HUES6 (cell line): ENCODE results near the gene RAMACL.

Experiments used
- H3K27ac ChIP-seq: 2 replicates; pipeline ENCODE4 v1.7.0; 2013; ENCODE audit warnings: low read depth, mild to moderate bottlenecking, low read length, inconsistent platforms
- H3K27me3 ChIP-seq: 2 replicates; pipeline ENCODE4 v1.6.1; 2013; ENCODE audit warnings: low read length; ENCODE audit not compliant: control insufficient read depth, insufficient read depth
- H3K36me3 ChIP-seq: 2 replicates; pipeline ENCODE4 v1.6.1; 2013; ENCODE audit warnings: low read length; ENCODE audit not compliant: control insufficient read depth, insufficient read depth
- H3K4me1 ChIP-seq: 2 replicates; pipeline ENCODE4 v1.6.1; 2013; ENCODE audit warnings: low read length; ENCODE audit not compliant: control insufficient read depth, insufficient read depth
- H3K4me3 ChIP-seq: 2 replicates; pipeline ENCODE4 v1.5.1; 2013; ENCODE audit warnings: low read depth, low read length
- H3K9ac ChIP-seq: one replicate; pipeline ENCODE4 v1.6.1; 2013; ENCODE audit warnings: mild to moderate bottlenecking, low read length
- H3K9me3 ChIP-seq: 2 replicates; pipeline ENCODE4 v1.6.1; 2013; ENCODE audit warnings: low read depth, low read length; ENCODE audit not compliant: control insufficient read depth, insufficient read depth

Gene RAMACL

DNA sequence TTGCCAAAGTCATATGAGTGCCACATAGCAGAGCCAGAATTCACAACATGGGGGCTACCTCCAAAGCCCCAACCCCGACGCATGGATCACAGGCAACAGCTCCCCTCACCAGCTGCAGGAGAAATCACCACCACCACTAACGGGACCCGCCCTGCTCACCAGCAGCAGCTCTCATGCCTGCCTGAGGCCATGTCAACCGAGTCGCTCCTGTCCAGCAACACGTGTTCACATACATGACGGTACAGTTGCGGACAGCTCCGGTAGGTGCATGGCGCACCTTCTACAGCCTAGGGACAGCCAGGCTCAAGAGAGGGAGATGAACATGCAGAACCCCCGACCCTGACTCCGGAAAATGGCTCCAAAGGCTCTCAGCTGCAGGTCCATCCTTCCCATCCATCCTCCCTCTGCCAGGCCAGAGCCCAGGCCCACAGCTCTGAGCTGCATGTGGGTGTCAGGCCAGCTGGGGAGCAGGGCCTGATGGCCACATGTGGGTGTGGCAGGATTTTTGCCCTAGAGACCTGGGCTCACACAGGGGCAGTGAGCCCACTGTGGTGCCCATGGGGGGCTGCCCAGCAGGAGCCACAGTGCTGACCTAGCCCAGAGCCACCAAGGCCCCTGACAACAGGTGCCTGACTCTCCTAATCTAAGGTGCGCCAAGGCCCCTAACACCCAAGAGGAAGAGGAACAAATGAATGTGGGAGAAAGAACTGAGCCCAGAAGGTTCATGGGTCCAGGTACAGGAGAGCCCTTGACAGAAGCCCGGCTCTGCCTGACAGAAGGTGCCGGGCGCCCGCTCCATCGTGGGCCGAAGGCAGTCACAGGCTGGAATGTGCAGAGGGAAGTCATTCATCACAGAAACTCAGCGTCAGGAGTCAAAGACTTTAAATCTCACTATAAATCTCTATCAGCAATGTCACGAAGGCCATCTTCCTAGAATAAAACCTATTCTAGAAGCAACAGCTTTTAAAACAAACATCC is 30.1 kb upstream of the RAMACL start:
- H3K9me3 ChIP-seq: no peaks in the 10 kb centered on the region
- H3K4me3 ChIP-seq: no peak overlapping the region
- H3K9ac ChIP-seq: no peak overlapping the region
- H3K27ac ChIP-seq: no peak overlapping the region
- H3K4me1 ChIP-seq: peaks cover 32% of the 10 kb centered on the region
- H3K27me3 ChIP-seq: no peaks in the 10 kb centered on the region
- peaks cover 11% of the 10 kb centered on the region for H3K36me3 ChIP-seq

DNA sequence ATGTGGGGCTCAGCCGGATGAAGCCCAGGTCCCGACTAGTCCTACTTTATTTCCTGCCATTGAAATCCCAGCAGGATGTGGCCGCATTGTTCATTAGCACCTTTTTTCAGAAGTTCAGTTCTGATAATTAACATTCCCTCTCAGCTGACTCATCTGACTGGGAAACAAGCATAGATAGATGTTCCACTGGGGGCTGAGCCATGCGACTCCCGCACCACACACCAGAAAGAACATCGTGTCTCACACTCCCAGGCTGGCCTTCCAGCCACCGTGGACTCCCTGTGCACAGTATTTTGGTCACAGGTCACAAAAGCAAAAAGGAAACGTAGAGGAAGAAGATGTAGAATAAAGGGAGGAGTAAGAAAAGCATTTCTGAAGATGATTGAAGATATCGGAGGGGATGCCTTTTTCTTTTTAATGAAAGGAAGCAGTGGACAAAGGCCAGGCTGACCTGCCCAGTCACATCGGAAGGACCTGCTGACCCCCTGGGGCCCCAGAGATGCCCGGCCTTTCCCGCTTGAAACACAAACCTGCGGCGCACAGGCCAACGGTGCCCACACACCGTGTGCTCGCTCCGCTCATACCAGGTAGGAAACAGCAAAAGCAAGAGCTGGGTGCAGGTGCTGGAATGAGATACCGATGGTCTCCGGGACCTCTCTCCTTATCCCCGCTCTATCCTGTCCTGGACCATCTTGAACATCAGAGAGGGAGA is 28.7 kb upstream of the RAMACL start:
- peaks cover 11% of the 10 kb centered on the region for H3K36me3 ChIP-seq
- H3K27me3 ChIP-seq: no peaks in the 10 kb centered on the region
- no peak overlapping the region for H3K9ac ChIP-seq
- no peak overlapping the region for H3K27ac ChIP-seq
- H3K4me3 ChIP-seq: no peak overlapping the region
- peaks cover 20% of the 10 kb centered on the region; the same call in 1 of the 2 replicates for H3K4me1 ChIP-seq
- H3K9me3 ChIP-seq: no peaks in the 10 kb centered on the region

DNA sequence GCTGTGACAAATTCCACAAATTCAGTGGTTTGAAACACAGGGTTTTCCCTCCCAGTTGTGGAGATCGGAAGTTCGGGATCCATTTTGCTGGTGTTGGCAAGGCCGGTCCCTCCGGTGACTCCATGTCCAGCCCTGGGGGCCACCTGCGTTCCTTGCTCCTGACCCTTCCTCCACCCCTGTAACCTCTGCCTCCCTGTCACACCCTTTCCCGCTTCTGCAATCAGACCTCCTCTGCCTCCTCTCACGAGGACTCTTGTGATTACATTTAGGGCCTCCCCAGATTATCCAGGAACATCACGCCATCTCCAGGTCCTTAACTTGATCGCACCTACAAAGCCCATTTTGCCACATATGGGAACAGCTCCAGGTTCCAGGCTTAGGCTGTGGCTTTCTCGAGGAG is 28.1 kb upstream of the RAMACL start:
- peaks cover 11% of the 10 kb centered on the region for H3K36me3 ChIP-seq
- H3K9me3 ChIP-seq: no peaks in the 10 kb centered on the region
- no peak overlapping the region for H3K9ac ChIP-seq
- H3K4me3 ChIP-seq: no peak overlapping the region
- H3K27me3 ChIP-seq: no peaks in the 10 kb centered on the region
- peaks cover 19% of the 10 kb centered on the region for H3K4me1 ChIP-seq
- H3K27ac ChIP-seq: no peak overlapping the region

DNA sequence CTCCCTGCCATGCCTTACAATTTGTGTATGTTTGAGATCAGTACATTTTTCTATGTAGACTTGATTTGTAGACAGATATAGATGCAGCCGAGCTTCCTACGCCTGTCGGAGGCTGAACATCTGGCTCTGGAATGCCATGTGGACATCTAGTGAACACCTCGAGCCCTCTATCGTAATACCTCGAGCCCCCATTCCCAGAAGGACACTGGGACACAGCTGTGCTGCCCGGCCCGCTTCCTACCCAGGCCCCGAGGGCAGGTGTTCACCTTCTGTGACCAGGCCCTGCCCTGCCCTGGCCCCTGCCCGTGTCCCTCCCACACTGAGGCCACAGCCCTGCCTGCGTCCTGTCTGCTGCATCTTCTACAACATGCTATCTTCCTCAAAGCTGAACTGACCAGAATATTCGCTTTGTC is 27.7 kb upstream of the RAMACL start:
- H3K4me3 ChIP-seq: no peak overlapping the region
- H3K27me3 ChIP-seq: no peaks in the 10 kb centered on the region
- peaks cover 15% of the 10 kb centered on the region for H3K4me1 ChIP-seq
- no peak overlapping the region for H3K9ac ChIP-seq
- no peak overlapping the region; the same call in 1 of the 2 replicates for H3K27ac ChIP-seq
- H3K36me3 ChIP-seq: peaks cover 11% of the 10 kb centered on the region
- no peaks in the 10 kb centered on the region for H3K9me3 ChIP-seq

DNA sequence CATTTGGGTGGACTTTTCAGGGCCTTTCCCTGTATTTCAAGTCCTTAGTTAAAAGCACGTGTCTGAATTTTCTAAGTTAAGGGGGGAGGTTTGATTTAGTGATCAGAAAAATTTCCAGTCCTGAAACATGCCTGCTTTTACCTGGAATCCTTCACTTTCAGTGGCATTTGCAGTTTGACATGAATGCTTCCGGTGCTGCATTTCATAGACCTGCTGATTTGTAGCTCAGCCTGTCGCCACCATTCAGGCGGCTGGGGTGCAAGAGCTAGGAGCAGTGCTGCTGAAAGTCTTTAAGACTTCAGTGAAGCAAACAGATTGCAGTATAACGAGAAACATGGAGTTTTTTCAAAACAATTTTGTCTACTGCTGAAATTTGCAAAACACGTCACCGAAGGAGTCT is 26.5 kb upstream of the RAMACL start:
- H3K27ac ChIP-seq: no peak overlapping the region
- no peaks in the 10 kb centered on the region for H3K27me3 ChIP-seq
- H3K36me3 ChIP-seq: peaks cover 3% of the 10 kb centered on the region
- no peak overlapping the region for H3K9ac ChIP-seq
- no peak overlapping the region for H3K4me3 ChIP-seq
- no peaks in the 10 kb centered on the region for H3K9me3 ChIP-seq
- H3K4me1 ChIP-seq: peaks cover 15% of the 10 kb centered on the region

DNA sequence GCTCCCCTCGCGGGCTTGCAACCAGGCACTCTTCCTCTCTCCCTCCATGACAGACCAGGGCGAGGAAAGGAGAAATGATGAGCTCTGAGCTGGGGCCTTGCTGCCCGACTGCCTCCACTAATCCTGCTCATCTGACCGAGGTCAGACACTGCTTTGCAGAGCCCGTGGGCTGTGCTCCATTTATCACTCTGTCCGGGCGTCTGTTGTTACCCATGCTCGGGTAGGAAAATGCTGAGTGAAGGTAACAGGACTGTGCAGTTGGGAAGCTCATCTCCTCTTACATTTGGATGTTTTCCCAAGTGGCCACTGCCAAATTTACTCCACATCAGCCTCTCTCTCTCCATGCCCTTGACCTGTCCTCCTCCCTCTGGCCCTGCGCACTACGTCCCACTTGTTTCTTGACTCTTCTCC is 26.0 kb upstream of the RAMACL start:
- Histone ChIP-seq H3K9me3 (no peaks in the 10 kb centered on the region), H3K27me3 (no peaks in the 10 kb centered on the region), H3K4me1 (peaks cover 15% of the 10 kb centered on the region), H3K9ac (no peak overlapping the region), H3K4me3 (no peak overlapping the region), H3K27ac (no peak overlapping the region), H3K36me3 (no peaks in the 10 kb centered on the region)

DNA sequence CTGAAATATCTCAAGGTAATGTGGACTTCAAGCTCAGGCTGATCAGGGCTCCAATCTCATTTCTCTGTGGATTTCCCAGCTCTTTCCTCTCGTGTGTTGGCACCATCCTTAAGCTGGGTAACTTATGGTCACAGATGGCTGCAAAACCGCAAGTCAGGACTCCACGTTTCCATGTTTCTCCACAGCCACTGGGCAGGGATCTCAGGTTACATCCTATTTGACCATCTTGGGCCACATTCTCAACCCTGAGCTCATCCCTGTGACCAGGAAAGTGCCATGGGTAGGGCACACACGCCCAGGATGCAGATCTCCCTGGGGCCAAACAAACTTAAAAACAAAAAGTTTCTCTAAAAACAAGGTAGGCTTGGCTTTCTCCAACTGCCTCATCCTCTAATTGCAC is 25.2 kb upstream of the RAMACL start:
- Histone ChIP-seq H3K4me3 (no peak overlapping the region), H3K36me3 (no peaks in the 10 kb centered on the region), H3K27me3 (no peaks in the 10 kb centered on the region), H3K27ac (no peak overlapping the region), H3K9me3 (no peaks in the 10 kb centered on the region), H3K9ac (no peak overlapping the region), H3K4me1 (peaks cover 15% of the 10 kb centered on the region)

DNA sequence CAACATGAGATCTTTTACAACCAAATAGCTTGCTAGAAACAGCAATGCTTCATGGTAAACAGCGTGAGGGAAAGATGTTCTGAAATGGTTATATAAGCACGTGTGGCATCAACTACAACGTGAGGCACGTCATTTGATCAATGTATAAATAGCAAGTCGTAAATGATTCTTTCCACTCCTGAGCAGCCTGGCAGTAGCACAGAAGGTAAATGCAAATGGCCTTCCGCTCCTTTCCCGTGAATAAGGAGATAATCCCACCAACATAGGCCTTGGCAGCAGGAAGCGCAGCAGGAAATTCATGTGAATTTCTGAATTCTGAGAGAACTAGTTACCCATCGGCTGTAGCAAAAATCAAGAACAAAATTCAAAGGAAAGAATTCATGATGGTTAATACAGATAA is 23.6 kb upstream of the RAMACL start:
- Histone ChIP-seq H3K27me3 (no peaks in the 10 kb centered on the region), H3K27ac (no peak overlapping the region), H3K4me3 (no peak overlapping the region), H3K4me1 (peaks cover 13% of the 10 kb centered on the region), H3K9ac (no peak overlapping the region), H3K36me3 (no peaks in the 10 kb centered on the region), H3K9me3 (no peaks in the 10 kb centered on the region)

DNA sequence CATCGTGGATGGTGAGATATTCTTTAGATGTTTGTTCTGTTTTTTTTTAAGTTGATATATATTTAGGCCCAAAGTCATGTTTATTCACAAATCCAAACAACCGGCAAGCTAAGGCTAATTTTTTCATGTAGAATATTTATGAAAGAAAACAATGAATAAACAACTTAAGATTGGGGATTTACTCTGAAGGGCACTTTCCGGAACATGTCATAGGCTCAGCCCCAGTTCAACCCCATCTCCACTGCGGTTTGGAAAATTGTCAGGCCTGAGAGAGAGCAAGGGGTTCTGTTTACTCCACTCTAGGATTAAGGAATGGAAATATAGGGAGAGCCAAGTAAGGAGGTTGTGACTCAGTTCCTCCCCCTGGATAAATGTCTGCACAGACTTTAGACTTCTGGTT is 22.3 kb upstream of the RAMACL start:
- Histone ChIP-seq H3K9me3 (no peaks in the 10 kb centered on the region), H3K4me3 (no peak overlapping the region), H3K36me3 (no peaks in the 10 kb centered on the region), H3K9ac (no peak overlapping the region), H3K27ac (no peak overlapping the region), H3K27me3 (no peaks in the 10 kb centered on the region), H3K4me1 (peaks cover 5% of the 10 kb centered on the region; the same call in 1 of the 2 replicates)

DNA sequence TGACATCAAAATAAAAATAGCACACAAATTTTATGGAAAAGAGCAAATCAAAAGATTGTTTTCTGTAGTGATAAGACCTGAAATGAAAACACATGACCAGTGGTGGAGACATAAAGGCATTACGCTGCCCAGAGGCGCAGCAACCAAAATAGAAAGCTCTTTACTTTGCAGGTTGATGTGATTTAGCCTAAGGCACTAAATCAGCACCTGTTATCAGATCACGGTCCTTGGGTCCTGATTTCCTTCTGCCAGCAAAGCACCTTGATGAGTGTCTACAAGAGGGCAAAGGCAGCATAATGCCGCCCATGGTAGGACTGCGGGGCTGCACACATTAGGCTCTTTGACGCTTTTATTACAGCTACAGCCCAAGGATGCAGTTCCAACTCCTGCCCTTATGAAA is 19.3 kb upstream of the RAMACL start:
- Histone ChIP-seq H3K27ac (no peak overlapping the region), H3K4me1 (peaks cover 10% of the 10 kb centered on the region; the same call in 1 of the 2 replicates), H3K27me3 (no peaks in the 10 kb centered on the region), H3K4me3 (no peak overlapping the region), H3K9me3 (no peaks in the 10 kb centered on the region), H3K36me3 (no peaks in the 10 kb centered on the region), H3K9ac (no peak overlapping the region)

DNA sequence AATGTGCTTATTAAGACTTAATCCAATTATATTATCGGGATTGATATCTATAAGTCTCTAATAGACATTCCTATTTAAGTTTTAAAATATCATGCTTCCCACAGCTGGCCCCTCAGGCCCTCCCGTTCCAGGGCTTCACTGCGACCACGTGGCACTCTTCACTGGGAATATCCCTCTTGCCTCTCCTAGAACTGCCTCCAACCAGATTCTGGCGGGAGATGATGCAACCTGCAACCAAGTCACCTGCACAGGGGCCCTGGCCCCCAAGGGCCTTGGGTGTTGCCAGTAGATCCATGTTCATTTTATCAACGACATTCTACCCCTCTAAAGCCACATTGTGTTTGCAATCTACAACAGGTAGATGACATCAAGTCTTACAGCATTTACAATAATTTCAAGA is 18.4 kb upstream of the RAMACL start:
- H3K36me3 ChIP-seq: no peaks in the 10 kb centered on the region
- H3K4me3 ChIP-seq: no peak overlapping the region
- no peak overlapping the region for H3K27ac ChIP-seq
- H3K9ac ChIP-seq: no peak overlapping the region
- no peaks in the 10 kb centered on the region for H3K27me3 ChIP-seq
- peaks cover 6% of the 10 kb centered on the region; the same call in 1 of the 2 replicates for H3K4me1 ChIP-seq
- H3K9me3 ChIP-seq: no peaks in the 10 kb centered on the region
